A549 (cell line): ENCODE data around the gene PITPNC1.

Experiments used
- BHLHE40 ChIP-seq: IDR thresholded peaks from 2 replicates; pipeline ENCODE4 v1.6.1; 2012; ENCODE audit warnings: low read depth, low read length, inconsistent platforms
- GATA3 ChIP-seq: IDR thresholded peaks from 2 replicates; pipeline ENCODE4 v1.6.1; 2012; ENCODE audit warnings: borderline replicate concordance
- TF ChIP-seq, protein P1 (sequence below): fragments of >200 bp; sonication (Bioruptor Twin); formaldehyde crosslinking; IDR thresholded peaks from 3 replicates; pipeline ENCODE4 v1.5.1; 2016
- TF ChIP-seq, protein P2 (sequence below): IDR thresholded peaks from 2 replicates; pipeline ENCODE4 v1.6.1; 2012; ENCODE audit warnings: low read depth, borderline replicate concordance

DNA sequence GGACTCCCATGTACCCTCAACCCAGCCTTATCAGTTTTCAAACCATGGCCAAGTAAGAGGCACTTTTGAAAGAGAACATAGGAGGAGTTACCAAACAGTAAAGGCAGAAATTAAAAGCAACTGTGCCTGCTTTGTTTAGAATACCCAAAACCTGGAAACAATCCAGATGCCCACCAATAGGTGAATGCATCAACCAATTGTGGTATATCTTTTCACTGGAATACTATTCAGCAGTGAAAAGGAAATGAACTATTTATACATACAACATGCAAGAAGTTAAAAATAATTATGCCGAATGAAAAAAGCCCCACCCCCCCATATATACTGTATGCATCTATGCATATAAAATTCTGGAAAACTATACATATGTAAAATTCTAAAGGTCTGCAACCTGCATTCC lies 37.0 kb downstream of the PITPNC1 start:
- TF ChIP-seq, protein P1, sequence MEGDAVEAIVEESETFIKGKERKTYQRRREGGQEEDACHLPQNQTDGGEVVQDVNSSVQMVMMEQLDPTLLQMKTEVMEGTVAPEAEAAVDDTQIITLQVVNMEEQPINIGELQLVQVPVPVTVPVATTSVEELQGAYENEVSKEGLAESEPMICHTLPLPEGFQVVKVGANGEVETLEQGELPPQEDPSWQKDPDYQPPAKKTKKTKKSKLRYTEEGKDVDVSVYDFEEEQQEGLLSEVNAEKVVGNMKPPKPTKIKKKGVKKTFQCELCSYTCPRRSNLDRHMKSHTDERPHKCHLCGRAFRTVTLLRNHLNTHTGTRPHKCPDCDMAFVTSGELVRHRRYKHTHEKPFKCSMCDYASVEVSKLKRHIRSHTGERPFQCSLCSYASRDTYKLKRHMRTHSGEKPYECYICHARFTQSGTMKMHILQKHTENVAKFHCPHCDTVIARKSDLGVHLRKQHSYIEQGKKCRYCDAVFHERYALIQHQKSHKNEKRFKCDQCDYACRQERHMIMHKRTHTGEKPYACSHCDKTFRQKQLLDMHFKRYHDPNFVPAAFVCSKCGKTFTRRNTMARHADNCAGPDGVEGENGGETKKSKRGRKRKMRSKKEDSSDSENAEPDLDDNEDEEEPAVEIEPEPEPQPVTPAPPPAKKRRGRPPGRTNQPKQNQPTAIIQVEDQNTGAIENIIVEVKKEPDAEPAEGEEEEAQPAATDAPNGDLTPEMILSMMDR: no peak
- no peak for TF ChIP-seq BHLHE40
- TF ChIP-seq, protein P2, sequence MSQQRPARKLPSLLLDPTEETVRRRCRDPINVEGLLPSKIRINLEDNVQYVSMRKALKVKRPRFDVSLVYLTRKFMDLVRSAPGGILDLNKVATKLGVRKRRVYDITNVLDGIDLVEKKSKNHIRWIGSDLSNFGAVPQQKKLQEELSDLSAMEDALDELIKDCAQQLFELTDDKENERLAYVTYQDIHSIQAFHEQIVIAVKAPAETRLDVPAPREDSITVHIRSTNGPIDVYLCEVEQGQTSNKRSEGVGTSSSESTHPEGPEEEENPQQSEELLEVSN: no peak
- TF ChIP-seq GATA3: no peak
